ENCODE results near the gene IGFLR1. TPM values are rescaled to one million over a fixed set of nuclear protein-coding genes. Genes with fewer than 3 reads are reported as not detected.

IGFLR1 gene
- total RNA-seq, 1 donor from 2014 or later = 2.4 TPM

- Histone ChIP-seq H3K4me2 (ENCODE audit: low read length) (no peak overlapping the region), H3K79me2 (ENCODE audit: insufficient read depth, low read length) (no peaks in the 10 kb centered on the region), H3K9ac (ENCODE audit: low read length) (no peak overlapping the region), H3K4me1 (ENCODE audit: insufficient read depth, low read length) (no peaks in the 10 kb centered on the region), H2AFZ (ENCODE audit: low read depth, low read length) (no peak overlapping the region), H3K27me3 (ENCODE audit: insufficient read depth, low read length) (no peaks in the 10 kb centered on the region), H3K36me3 (ENCODE audit: insufficient read depth, low read length) (no peaks in the 10 kb centered on the region), H3K27ac (ENCODE audit: low read depth, low read length) (no peak overlapping the region), H3K4me3 (ENCODE audit: insufficient read depth, low read depth, low read length) (no peak overlapping the region), H4K20me1 (ENCODE audit: insufficient read depth, low read length) (no peaks in the 10 kb centered on the region), H3K9me3 (ENCODE audit: insufficient read depth, low read depth, low read length) (no peaks in the 10 kb centered on the region)
- no peak for FAIRE-seq
- DNase-seq (ENCODE audit: low read depth) = no peak
- peaks cover 5% of the 10 kb centered on the region for H3K27me3 Mint-ChIP-seq (ENCODE audit: low read depth, unreplicated experiment)
- no peak overlapping the region for H3K4me3 Mint-ChIP-seq (ENCODE audit: unreplicated experiment)
- no peak overlapping the region for H3K27ac Mint-ChIP-seq (ENCODE audit: unreplicated experiment)
- H3K9me3 Mint-ChIP-seq (ENCODE audit: unreplicated experiment) = no peaks in the 10 kb centered on the region
- TF ChIP-seq EZH2 (IDR thresholded peaks at IDR 0.05; ENCODE audit: insufficient read depth, low read length) (no peak), CTCF (IDR thresholded peaks at IDR 0.05; ENCODE audit: insufficient read depth, low read depth, low read length) (no peak)
- peaks cover 2% of the 10 kb centered on the region for H3K36me3 Mint-ChIP-seq (ENCODE audit: low read depth, unreplicated experiment)
- H3K4me1 Mint-ChIP-seq (ENCODE audit: low read depth, unreplicated experiment) = no peaks in the 10 kb centered on the region
Measured at GRCh38 chr19:35689836-35690235, 52.4 kb downstream of the IGFLR1 start.

Other genes starting within 250 kb of the IGFLR1 start
- gene DMKN, start 228.8 kb downstream of the IGFLR1 start, total RNA-seq = 50.7 and 56.9 TPM in 2 replicates
- 0.18 and 0.38 TPM in 2 replicates for gene SBSN, start 214.1 kb downstream of the IGFLR1 start, total RNA-seq
- gene GAPDHS, start 209.0 kb downstream of the IGFLR1 start, total RNA-seq = not detected in 2 replicates
- 68.2 and 69.3 TPM in 2 replicates for gene TMEM147, start 196.8 kb downstream of the IGFLR1 start, total RNA-seq
- gene ATP4A, start 178.8 kb downstream of the IGFLR1 start, total RNA-seq = not detected in 2 replicates
- gene PMIS2, start 156.3 kb downstream of the IGFLR1 start, total RNA-seq = not detected in 2 replicates
- 5.3 and 6.0 TPM in 2 replicates for gene HAUS5, start 129.7 kb downstream of the IGFLR1 start, total RNA-seq
- gene RBM42, start 113.4 kb downstream of the IGFLR1 start, total RNA-seq = 102 and 106 TPM in 2 replicates
- 0.45 TPM in 1 of 2 replicates, not detected in the other for gene ETV2, start 100.7 kb downstream of the IGFLR1 start, total RNA-seq
- gene COX6B1, start 94.1 kb downstream of the IGFLR1 start, total RNA-seq = 326 and 344 TPM in 2 replicates
- gene UPK1A, start 75.9 kb downstream of the IGFLR1 start, total RNA-seq = 0.18 TPM in 1 of 2 replicates, not detected in the other
- gene ZBTB32, start 37.9 kb downstream of the IGFLR1 start, total RNA-seq = not detected in 2 replicates
- 28.7 and 29.0 TPM in 2 replicates for gene KMT2B, start 24.4 kb downstream of the IGFLR1 start, total RNA-seq
- 15.7 and 16.6 TPM in 2 replicates for gene U2AF1L4, start 3.0 kb upstream of the IGFLR1 start, total RNA-seq
- gene PSENEN, start 3.2 kb upstream of the IGFLR1 start, total RNA-seq = 97.5 and 100 TPM in 2 replicates
- gene LIN37, start 6.1 kb upstream of the IGFLR1 start, total RNA-seq = 12.7 and 15.6 TPM in 2 replicates
- gene HSPB6, start 14.6 kb upstream of the IGFLR1 start, total RNA-seq = 1.2 and 1.9 TPM in 2 replicates
- gene PROSER3, start 15.7 kb upstream of the IGFLR1 start, total RNA-seq = 32.9 and 35.6 TPM in 2 replicates
- gene ARHGAP33, start 33.1 kb upstream of the IGFLR1 start, total RNA-seq = 5.5 and 6.8 TPM in 2 replicates
- gene PRODH2, start 70.4 kb upstream of the IGFLR1 start, total RNA-seq = not detected in 2 replicates
- gene NPHS1, start 110.1 kb upstream of the IGFLR1 start, total RNA-seq = not detected in 2 replicates
- gene KIRREL2, start 114.5 kb upstream of the IGFLR1 start, total RNA-seq = 0.12 and 0.18 TPM in 2 replicates
- gene APLP1, start 126.1 kb upstream of the IGFLR1 start, total RNA-seq = 66.0 and 69.4 TPM in 2 replicates
- gene NFKBID, start 158.1 kb upstream of the IGFLR1 start, total RNA-seq = 7.0 and 8.4 TPM in 2 replicates
- gene HCST, start 160.1 kb upstream of the IGFLR1 start, total RNA-seq = 1.8 and 2.1 TPM in 2 replicates
- gene TYROBP, start 165.8 kb upstream of the IGFLR1 start, total RNA-seq = not detected in 2 replicates
- gene LRFN3, start 193.9 kb upstream of the IGFLR1 start, total RNA-seq = 15.1 and 15.3 TPM in 2 replicates

Data from astrocyte (in vitro differentiated cells and primary cell).